HG03139 (cell line): Measurements from ENCODE around the gene PCDHGB2.
"Not testable (repeated sequence)": the region's sequence is repeated elsewhere in the genome, so short reads cannot be mapped to it uniquely, and the experiment has no call there.

Experiments used
- ATAC-seq: cut with Tn5 transposase; IDR thresholded peaks from one replicate; pipeline ENCODE4 v1.9.1; 2021; ENCODE audit not compliant: unreplicated experiment

The PCDHGB2 gene

DNA sequence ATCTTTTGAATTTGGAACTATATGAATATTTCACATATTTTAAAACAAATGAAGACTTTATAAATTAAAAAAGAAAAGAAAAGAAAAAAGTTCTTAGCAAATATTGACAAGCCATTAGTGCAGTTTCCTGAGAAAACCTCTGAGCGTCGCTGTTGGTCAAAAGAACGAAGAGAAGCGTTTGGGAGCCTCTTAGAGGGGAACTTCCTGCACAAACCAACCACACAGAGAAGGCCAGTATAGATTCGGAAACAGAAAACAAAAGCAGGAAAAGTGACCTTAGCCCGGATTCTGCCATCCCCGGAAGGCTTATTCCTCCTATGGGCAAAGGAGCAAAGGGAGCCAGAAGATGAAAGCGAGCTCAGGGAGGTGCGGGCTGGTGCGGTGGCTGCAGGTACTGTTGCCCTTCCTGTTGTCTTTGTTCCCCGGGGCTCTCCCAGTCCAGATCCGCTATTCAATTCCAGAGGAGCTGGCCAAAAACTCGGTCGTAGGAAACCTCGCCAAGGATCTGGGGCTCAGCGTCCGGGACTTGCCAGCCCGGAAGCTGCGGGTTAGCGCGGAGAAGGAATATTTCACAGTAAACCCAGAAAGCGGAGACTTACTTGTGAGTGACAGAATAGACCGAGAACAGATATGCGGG, at the start of gene PCDHGB2:
Gene PCDHGB2 (plus strand): TSS at position 205 of the 637 bp plus-strand sequence. CDS start 142 bp downstream, at position 347.
- peak; percentile 67 for ATAC-seq

- no peak for ATAC-seq
Observed at GRCh38 chr5:141313711-141314110, 46.1 kb upstream of the PCDHGB2 start.

DNA sequence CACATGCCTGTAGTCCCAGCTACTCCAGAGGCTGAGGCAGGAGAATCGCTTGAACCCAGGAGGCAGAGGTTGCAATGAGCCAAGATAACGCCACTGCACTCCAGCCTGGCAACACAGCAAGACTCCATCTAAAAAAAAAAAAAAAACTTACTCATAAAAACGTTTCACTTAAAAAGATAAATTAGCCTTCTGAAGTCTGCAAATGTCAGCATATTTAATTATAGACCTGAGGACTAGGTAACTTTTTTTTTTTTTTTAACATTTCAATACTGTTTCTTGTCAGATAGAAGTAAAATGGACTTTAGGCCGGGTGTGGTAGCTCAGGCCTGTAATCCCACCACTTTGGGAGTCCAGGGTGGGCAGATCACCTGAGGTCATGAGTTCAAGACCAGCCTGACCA, 42.8 kb upstream of the PCDHGB2 start:
- ATAC-seq: not testable (repeated sequence)

- no peak for ATAC-seq
Observed at GRCh38 chr5:141319202-141319601, 40.6 kb upstream of the PCDHGB2 start.

DNA sequence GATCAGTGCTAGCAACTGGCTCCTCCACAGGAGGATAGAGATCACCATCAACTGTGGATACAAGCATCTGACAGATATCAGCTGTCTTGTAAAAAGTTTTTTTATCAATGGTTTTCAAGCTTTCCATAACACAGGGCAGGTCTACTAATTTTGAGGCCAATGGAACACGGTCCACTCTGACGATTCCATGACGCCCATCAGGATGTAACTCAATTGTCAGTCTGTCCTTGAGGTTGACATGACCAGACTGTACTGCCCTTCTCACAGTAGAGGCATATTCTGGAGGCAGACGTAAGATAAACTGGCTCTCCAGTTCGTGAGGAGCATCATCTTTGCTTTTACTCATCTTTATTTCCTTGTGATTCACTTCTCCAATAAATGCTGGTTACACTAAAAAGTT, 40.1 kb upstream of the PCDHGB2 start:
- no peak for ATAC-seq

GRCh38 chr5:141320225-141321169, 39.3 kb upstream of the PCDHGB2 start, which contains the start of gene TAF7:
TSS of gene TAF7 (minus strand) at chr5:141320784. CDS start at chr5:141320044, 740 bp downstream.
- peak; percentile 94 for ATAC-seq

- no peak for ATAC-seq
Observed at GRCh38 chr5:141322261-141322660, 37.5 kb upstream of the PCDHGB2 start.

DNA sequence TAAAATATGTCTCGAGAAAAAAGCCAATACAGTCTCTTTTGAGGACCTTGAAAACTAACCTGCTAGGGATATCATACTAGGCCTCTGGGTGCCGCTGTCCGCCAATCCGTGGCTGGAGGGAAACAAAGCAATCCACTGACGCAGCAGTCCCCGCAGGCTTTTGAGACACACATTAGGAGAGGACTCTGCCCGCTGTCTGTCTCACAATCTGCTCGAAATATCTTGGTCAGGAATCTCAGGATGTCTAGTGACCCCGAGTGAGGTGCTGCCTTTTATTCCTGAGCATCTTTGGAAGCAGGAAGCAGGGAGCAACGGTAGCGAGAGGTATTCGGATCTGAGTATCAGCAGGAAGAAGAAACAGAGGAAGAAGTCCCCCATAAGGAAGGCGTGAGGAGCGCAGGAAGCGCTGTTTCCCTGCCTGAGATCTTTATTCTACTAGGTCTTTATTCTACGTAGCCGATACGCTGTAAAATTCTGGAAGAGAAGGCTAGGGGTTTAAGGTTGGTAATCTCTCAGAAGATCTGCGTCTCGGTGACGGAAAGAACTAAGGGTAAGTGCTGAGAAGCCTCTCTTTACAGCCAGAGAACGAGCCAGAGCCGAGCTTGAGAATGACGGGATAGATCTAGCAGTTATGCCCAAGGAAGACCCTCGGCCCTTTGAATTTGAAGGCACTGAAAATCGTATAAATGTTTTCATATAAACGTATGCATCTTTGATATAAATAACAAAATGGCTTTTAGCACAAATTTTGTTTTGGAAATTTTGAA, 33.5 kb upstream of the PCDHGB2 start:
- ATAC-seq: peak; percentile 80

DNA sequence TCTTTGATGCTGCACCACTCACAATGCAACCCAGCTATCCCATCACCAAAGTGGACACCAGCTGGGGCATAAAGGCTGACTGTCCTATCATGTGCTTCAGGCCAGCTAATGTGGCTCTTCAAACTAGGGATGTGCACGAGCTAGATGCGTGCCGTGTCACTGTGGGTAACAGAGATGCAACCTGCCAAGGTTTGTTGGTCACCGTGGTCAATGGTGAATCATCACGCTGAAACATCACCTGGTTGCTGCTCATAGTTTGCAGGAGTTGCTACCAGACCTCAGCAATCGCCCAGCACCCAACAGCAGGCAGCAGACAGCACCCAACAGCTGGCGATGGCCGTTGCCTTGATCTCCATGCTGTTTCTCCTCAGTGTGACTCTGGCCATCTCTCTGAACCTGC, 31.6 kb upstream of the PCDHGB2 start:
- no peak for ATAC-seq

GRCh38 chr5:141330299-141331080, 29.3 kb upstream of the PCDHGB2 start, which contains the start of gene PCDHGA1:
TSS of gene PCDHGA1 (plus strand) at chr5:141330514.
- no peak for ATAC-seq

- not testable (repeated sequence) for ATAC-seq
Observed at GRCh38 chr5:141332571-141332970, 27.2 kb upstream of the PCDHGB2 start.

DNA sequence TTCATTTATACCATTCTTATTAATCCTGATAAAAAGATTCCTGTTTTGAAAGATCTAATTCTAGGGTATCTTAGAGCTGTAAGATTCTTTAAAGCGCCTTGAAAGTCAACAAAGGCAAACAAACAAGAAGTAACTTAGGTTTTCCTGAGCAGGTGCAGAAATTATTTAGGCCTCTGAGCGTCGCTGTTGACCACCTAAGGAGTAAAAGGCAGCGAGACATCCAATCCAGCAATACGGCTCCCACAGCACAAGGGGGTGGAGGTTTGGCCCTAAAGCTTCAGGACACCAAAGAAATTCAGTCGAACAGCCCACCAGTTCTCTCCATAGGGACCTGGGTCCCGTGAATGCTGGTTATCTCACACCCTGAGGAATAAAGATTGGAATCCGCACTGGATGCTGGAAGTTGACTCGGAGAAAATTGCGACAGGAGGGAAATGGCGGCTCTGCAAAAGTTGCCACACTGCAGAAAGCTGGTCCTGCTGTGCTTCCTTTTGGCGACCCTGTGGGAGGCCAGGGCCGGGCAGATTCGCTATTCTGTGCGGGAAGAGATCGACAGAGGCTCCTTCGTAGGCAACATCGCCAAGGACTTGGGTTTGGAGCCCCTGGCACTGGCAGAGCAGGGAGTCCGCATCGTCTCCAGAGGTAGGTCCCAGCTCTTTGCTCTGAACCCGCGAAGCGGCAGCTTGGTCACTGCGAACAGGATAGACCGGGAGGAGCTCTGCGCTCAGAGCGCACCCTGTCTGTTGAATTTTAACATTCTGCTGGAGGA, 21.1 kb upstream of the PCDHGB2 start, which contains the start of gene PCDHGA2:
Gene PCDHGA2 (plus strand): TSS at position 223 of the 769 bp plus-strand sequence.
- ATAC-seq: no peak

DNA sequence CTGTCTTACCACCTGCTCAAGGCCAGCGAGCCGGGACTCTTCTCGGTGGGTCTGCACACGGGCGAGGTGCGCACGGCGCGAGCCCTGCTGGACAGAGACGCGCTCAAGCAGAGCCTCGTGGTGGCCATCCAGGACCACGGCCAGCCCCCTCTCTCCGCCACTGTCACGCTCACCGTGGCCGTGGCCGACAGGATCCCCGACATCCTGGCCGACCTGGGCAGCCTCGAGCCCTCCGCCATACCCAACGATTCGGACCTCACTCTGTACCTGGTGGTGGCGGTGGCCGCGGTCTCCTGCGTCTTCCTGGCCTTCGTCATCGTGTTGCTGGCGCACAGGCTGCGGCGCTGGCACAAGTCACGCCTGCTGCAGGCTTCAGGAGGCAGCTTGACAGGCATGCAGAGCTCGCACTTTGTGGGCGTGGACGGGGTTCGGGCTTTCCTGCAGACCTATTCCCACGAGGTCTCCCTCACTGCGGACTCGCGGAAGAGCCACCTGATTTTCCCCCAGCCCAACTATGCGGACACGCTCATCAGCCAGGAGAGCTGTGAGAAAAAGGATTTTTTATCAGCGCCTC, 18.9 kb upstream of the PCDHGB2 start:
- not testable (repeated sequence) for ATAC-seq

- ATAC-seq: no peak
Observed at GRCh38 chr5:141342773-141343172, 17.0 kb upstream of the PCDHGB2 start.

DNA sequence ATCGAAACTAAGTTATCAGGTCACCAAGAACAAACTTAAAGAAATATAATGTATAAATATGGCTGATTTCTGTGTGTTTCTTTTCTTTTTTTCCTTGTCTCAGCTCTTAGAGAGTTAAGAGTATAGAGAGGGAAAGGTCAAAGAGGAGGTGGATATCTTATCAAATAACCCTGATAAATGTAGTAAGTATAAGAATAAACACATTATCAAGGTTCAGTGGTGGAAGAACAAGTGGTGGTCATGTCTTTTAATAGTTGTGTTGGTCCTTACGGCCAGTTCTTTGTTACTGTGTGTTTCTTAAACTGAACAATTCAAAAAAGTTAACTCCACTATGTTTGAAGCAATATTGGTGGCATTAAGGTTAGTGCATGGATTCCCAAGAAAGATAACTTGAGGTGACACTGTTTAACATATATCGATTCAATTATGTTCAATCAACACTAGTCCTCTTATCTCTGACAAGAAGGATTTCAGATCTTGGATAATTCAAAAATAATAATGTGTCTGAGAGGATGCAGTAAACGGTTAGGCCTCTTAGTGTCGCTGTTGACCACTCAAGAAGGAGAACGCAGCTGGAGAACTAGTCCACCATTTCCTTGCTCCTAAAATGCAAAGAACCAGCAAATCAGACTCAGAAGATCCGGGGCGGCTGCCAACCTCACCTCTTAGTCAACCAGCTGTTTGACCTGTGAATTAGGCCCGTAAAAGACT, 16.4 kb upstream of the PCDHGB2 start, which contains the start of gene PCDHGA3:
Gene PCDHGA3 (plus strand): TSS at position 588 of the 711 bp plus-strand sequence. CDS start 205 bp downstream, outside the sequence.
- no peak for ATAC-seq

- ATAC-seq: no peak
Observed at GRCh38 chr5:141343953-141344463, 15.8 kb upstream of the PCDHGB2 start.

DNA sequence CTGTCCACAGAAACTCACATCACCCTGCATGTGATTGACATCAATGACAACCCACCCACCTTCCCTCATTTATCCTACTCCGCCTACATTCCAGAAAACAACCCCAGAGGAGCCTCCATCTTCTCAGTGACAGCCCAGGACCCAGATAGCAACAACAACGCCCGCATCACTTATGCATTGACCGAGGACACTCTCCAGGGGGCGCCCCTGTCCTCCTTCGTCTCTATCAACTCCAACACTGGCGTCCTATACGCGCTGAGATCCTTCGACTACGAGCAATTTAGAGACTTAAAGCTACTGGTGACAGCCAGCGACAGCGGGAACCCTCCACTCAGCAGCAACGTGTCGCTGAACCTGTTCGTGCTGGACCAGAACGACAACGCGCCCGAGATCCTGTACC, 14.5 kb upstream of the PCDHGB2 start:
- ATAC-seq: no peak

- ATAC-seq: not testable (repeated sequence)
Observed at GRCh38 chr5:141346017-141346416, 13.8 kb upstream of the PCDHGB2 start.
